GM10266 (cell line): ENCODE data around the gene VBP1.
"Not testable (repeated sequence)": the region's sequence is repeated elsewhere in the genome, so short reads cannot be mapped to it uniquely, and the experiment has no call there.

Experiments used
- DNase-seq: peaks from one replicate; pipeline ENCODE4 v3.0.0; 2012; ENCODE audit errors: extremely low spot score
- CTCF ChIP-seq: IDR thresholded peaks from 2 replicates; pipeline ENCODE4 v1.5.1; 2012; ENCODE audit warnings: mild to moderate bottlenecking, low read depth; ENCODE audit not compliant: control insufficient read depth, insufficient read depth; ENCODE audit errors: missing control alignments

VBP1 gene

GRCh38 chrX:155262970-155263754, 46.9 kb downstream of the VBP1 start:
- no peak for TF ChIP-seq CTCF
- no peak for DNase-seq

GRCh38 chrX:155263854-155264628, 47.8 kb downstream of the VBP1 start, which contains the start of gene RAB39B:
Gene RAB39B, minus strand, starts transcription at chrX:155264491. Its CDS starts 203 bp downstream, at chrX:155264288.
- TF ChIP-seq CTCF = no peak
- peak; percentile 47 for DNase-seq

GRCh38 chrX:155266439-155266838, 50.2 kb downstream of the VBP1 start:
- no peak for DNase-seq
- TF ChIP-seq CTCF = no peak

GRCh38 chrX:155267995-155268394, 51.7 kb downstream of the VBP1 start:
- not testable (repeated sequence) for DNase-seq

- TF ChIP-seq CTCF = no peak
- DNase-seq = no peak
These were observed 54.7 kb downstream of the VBP1 start for GRCh38 chrX:155270969-155271368.

GRCh38 chrX:155279873-155280272, 63.6 kb downstream of the VBP1 start:
- TF ChIP-seq CTCF = no peak
- DNase-seq = no peak
